SK-N-SH (cell line): ENCODE data around the gene RMI2.

Experiments used
- CTCF ChIP-seq: fragments of 200-600 bp; sonication (generic); IDR thresholded peaks from 2 replicates; pipeline ENCODE4 v1.6.1; 2017; ENCODE audit warnings: antibody characterized with exemption, mild to moderate bottlenecking, moderate library complexity
- ELF1 ChIP-seq: IDR thresholded peaks from 2 replicates; pipeline ENCODE4 v1.4.0; 2012
- GABPA ChIP-seq: IDR thresholded peaks from 2 replicates; pipeline ENCODE4 v1.4.0; 2012; ENCODE audit warnings: low read depth, mild to moderate bottlenecking
- MEF2A ChIP-seq: IDR thresholded peaks from 2 replicates; pipeline ENCODE4 v1.4.0; 2012; ENCODE audit warnings: low read depth, borderline replicate concordance
- PBX3 ChIP-seq: IDR thresholded peaks from 2 replicates; pipeline ENCODE4; 2012
- RFX5 ChIP-seq: IDR thresholded peaks from 2 replicates; pipeline ENCODE4 v1.6.1; 2012; ENCODE audit warnings: mild to moderate bottlenecking, improper control_type of control experiment, low read length
- SMC3 ChIP-seq: IDR thresholded peaks from 2 replicates; pipeline ENCODE4 v1.6.1; 2012; ENCODE audit warnings: low read depth, low read length, improper control_type of control experiment
- USF1 ChIP-seq: IDR thresholded peaks from 2 replicates; pipeline ENCODE4 v1.4.0; 2012; ENCODE audit warnings: low read depth, borderline replicate concordance
- ZBTB33 ChIP-seq: IDR thresholded peaks from 2 replicates; pipeline ENCODE4 v1.4.0; 2012; ENCODE audit warnings: low read depth, borderline replicate concordance

- TF ChIP-seq GABPA (no peak), CTCF (no peak), USF1 (no peak), RFX5 (no peak), PBX3 (no peak), ZBTB33 (no peak), ELF1 (no peak), MEF2A (no peak), SMC3 (no peak)
Observed at GRCh38 chr16:11390573-11391495, 45.6 kb downstream of the RMI2 start.
